IPS DF 6.9 (cell line): ENCODE data around the gene CLIC5.
A peak's percentile ranks its signal among the peaks of the same experiment; 100 is the strongest.

Experiments used
- DNase-seq: peaks from one replicate; pipeline ENCODE4 v3.0.0-alpha.2; 2013; ENCODE audit warnings: low read depth, low spot score
- H3K27ac ChIP-seq: one replicate; pipeline ENCODE4 v1.5.1; 2013; ENCODE audit warnings: low read length, control low read depth
- H3K27me3 ChIP-seq: 2 replicates; pipeline ENCODE4 v1.6.1; 2013; ENCODE audit warnings: mild to moderate bottlenecking, low read length; ENCODE audit not compliant: control insufficient read depth, insufficient read depth
- H3K36me3 ChIP-seq: 2 replicates; pipeline ENCODE4 v1.6.1; 2013; ENCODE audit warnings: low read length; ENCODE audit not compliant: control insufficient read depth, insufficient read depth
- H3K4me1 ChIP-seq: 2 replicates; pipeline ENCODE4 v1.6.1; 2013; ENCODE audit warnings: low read length; ENCODE audit not compliant: control insufficient read depth, insufficient read depth
- H3K4me3 ChIP-seq: 2 replicates; pipeline ENCODE4 v1.5.1; 2013; ENCODE audit warnings: mild to moderate bottlenecking, low read length
- H3K9me3 ChIP-seq: 2 replicates; pipeline ENCODE4 v1.6.1; 2013; ENCODE audit warnings: low read length, inconsistent platforms; ENCODE audit not compliant: control insufficient read depth, insufficient read depth
- whole genome bisulfite sequencing: extraction: QIAGEN DNeasy Blood & Tissue Kit; methylation state at CpG from one replicate; pipeline ENCODE4 v1.1.7; 2013; ENCODE audit warnings: mixed read lengths, missing lambda C conversion rate; ENCODE audit not compliant: insufficient read length, insufficient coverage; 5-methylcytosine and 5-hydroxymethylcytosine counted together

Gene CLIC5

DNA sequence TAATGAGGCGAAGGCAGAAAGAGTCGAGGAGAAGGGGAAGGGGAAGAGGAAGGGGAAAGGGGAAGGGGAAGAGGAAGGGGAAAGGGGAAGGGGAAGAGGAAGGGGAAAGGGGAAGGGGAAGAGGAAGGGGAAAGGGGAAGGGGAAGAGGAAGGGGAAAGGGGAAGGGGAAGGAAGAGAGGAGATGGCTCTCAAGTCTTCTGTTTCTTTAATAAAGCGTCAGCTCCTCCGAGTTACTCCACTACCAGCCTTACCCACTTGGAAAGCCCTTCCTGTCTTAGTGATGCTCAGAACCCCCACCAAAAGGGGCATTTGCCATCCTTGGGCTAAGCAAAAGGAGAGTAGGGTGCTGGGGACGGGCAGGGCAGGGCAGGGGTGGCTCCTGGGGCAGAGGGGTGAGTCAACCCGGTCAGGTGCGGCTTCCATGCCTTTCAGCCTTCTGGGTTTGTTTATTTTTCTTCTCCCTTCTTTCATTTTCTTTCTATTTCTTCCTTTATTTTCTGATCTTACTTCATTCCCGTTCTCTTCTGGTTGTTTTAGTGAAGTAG, 476 bp upstream of the CLIC5 start:
- no peaks in the 10 kb centered on the region for H3K9me3 ChIP-seq
- H3K4me3 ChIP-seq = peak overlapping the region; percentile 28; the same call in 1 of the 2 replicates
- peaks cover 9% of the 10 kb centered on the region; the same call in 1 of the 2 replicates for H3K27me3 ChIP-seq
- H3K4me1 ChIP-seq = peaks cover 4% of the 10 kb centered on the region; the same call in 1 of the 2 replicates
- no peaks in the 10 kb centered on the region for H3K36me3 ChIP-seq
- no peak for DNase-seq
- H3K27ac ChIP-seq = no peak overlapping the region
- WGBS = no CpG with 5 or more reads among the region's 8 CpGs

DNA sequence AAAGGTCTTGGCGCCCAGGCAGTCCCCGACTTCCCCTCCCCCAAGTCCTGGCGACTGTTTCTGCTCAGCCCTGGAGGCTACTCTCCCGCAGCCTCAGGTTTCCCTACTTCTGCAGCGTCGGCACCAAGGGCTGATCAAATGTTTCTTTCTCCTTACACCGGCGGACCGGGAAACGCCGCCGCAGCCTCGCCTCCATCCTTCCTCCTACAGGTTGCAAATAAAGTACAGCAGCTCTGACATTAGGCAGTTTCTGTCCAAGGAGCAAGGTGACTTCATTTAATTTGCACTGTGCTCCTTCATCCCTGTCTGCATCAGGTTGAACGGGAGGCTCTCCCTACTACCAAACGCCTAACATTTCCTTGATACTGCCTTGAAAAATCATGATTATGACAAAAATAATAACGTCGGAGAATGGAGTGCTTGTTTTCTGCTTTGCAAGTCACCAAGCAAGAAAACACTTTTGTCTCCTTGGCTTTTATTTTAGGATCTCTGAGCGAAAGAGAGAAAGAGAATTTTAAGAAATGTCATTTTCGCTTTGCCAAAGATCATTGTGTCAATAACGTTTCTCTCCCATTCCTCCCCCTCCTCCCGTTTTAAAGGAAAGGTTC, 1.0 kb downstream of the CLIC5 start:
- Histone ChIP-seq H3K27me3 (peaks cover 9% of the 10 kb centered on the region; the same call in 1 of the 2 replicates), H3K9me3 (no peaks in the 10 kb centered on the region), H3K4me3 (peak overlapping the region; percentile 28; the same call in 1 of the 2 replicates), H3K27ac (no peak overlapping the region), H3K36me3 (no peaks in the 10 kb centered on the region), H3K4me1 (peaks cover 4% of the 10 kb centered on the region; the same call in 1 of the 2 replicates)
- DNase-seq = no peak
- no CpG with 5 or more reads among the region's 21 CpGs for WGBS

DNA sequence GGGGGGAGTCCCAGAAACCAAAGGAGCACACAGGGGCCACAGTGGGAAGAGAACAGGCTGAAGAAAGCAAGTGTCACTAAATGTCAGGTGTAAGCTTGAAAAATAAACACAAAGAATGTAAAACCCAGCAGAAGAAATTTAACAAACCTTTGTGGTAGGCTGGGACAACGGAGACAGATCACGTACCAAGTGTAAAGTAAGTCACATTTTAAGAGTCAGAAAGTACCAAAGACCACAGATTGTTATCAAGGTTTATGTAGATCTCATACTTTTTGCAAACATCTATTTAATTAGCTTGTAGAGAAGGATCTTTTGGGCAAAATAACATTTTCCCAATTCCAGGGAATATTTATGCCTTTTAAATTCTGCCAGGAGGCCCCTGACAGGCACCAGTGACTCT, 1.6 kb downstream of the CLIC5 start:
- no CpG with 5 or more reads among the region's 2 CpGs for WGBS

DNA sequence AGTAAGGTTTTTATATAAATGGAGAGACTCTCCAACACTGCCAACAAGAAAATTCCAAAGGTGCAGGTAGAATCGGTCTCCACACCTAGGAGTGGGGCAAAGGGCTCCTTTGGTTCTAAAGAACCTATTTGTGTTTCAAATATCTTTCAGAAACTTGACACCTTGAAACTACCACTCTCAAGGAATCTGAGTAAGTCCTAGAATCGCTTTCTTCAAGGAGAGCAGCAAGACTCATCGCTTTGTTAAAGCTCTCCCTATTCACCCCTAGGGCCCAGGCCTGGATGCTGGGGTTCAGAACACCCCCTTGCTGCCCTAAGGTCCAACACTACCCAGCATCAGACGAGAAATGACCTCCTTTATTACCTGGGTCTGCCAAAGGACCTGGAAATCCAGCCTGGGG, 2.0 kb downstream of the CLIC5 start:
- H3K4me3 ChIP-seq = no peak overlapping the region
- H3K27ac ChIP-seq = no peak overlapping the region
- H3K36me3 ChIP-seq = no peaks in the 10 kb centered on the region
- DNase-seq = no peak
- no CpG with 5 or more reads among the region's 4 CpGs for WGBS
- peaks cover 4% of the 10 kb centered on the region; the same call in 1 of the 2 replicates for H3K4me1 ChIP-seq
- H3K9me3 ChIP-seq = no peaks in the 10 kb centered on the region
- peaks cover 9% of the 10 kb centered on the region; the same call in 1 of the 2 replicates for H3K27me3 ChIP-seq

More for the DNA sequence above, 1.6 kb downstream of the CLIC5 start:
- Histone ChIP-seq H3K4me3 (no peak overlapping the region), H3K27me3 (peaks cover 9% of the 10 kb centered on the region; the same call in 1 of the 2 replicates), H3K9me3 (no peaks in the 10 kb centered on the region), H3K4me1 (peaks cover 4% of the 10 kb centered on the region; the same call in 1 of the 2 replicates), H3K27ac (no peak overlapping the region), H3K36me3 (no peaks in the 10 kb centered on the region)
- DNase-seq = no peak

DNA sequence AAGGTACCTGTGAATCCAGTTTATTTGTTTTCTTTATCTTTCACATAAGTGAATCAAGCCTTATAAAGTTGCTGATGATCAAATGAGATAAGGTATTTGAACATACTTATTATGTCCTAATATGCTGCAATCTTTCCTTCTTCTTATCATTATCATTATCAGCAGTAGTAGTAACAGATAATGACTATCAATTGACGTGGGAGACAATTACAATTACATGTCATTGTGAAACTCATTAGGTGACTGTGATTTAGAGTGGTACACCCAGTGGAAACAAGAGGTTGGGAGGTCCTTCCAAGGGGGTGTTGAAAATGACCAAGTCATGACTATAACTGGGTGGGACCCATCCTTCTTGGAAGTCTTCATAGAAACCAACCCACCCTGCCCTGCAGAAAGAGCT, 2.8 kb downstream of the CLIC5 start:
- no peak overlapping the region for H3K4me3 ChIP-seq
- no peaks in the 10 kb centered on the region for H3K36me3 ChIP-seq
- peaks cover 9% of the 10 kb centered on the region; the same call in 1 of the 2 replicates for H3K27me3 ChIP-seq
- no peak overlapping the region for H3K27ac ChIP-seq
- WGBS = no CpG with 5 or more reads among the region's 1 CpG
- H3K4me1 ChIP-seq = peaks cover 4% of the 10 kb centered on the region; the same call in 1 of the 2 replicates
- DNase-seq = no peak
- no peaks in the 10 kb centered on the region for H3K9me3 ChIP-seq

DNA sequence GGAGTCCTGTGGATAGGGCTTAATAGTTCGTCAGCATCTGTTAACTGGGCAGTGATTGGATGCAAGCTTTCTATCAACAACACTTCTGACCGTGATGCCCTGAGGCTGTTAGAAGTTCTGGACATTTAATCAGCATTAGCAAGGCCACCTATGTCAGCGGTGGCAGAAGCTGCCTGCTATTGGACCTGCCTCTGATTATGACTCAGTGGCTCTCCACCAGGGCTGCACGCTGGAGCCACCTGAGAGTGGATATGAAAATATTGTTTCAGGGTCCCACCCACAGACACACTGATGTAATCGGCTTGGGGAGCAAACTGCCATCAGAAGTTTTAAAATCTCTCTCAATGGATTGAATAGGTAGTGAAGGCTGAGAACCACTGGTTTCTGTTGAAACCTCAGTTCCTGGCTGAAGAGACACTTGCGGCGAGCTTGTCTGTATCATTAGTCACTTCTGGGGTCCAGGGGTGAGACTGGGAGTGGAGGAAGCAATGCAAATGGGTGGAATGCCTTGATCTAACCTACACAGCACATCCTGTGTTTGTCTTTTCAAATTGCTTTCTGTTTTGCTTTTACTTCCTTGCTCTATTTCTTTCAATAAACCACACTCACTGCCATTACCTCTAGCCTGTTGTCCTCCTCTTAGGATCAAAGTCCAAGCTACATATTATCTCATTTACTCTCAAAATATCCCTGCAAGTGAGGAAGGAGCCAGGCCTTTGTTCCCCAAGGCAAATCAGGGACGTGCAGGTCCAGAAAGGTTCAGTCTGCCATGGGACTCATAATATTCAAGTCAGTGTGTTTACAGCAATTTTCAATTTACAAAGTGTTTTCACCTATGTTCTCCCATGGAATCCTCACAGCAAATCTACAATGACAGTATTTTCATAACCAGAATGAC, 4.2 kb downstream of the CLIC5 start:
- Histone ChIP-seq H3K36me3 (no peaks in the 10 kb centered on the region), H3K4me1 (peaks cover 4% of the 10 kb centered on the region; the same call in 1 of the 2 replicates), H3K27me3 (peaks cover 6% of the 10 kb centered on the region; the same call in 1 of the 2 replicates), H3K4me3 (no peak overlapping the region), H3K9me3 (no peaks in the 10 kb centered on the region), H3K27ac (no peak overlapping the region)
- WGBS = no CpG with 5 or more reads among the region's 8 CpGs
- DNase-seq = no peak

DNA sequence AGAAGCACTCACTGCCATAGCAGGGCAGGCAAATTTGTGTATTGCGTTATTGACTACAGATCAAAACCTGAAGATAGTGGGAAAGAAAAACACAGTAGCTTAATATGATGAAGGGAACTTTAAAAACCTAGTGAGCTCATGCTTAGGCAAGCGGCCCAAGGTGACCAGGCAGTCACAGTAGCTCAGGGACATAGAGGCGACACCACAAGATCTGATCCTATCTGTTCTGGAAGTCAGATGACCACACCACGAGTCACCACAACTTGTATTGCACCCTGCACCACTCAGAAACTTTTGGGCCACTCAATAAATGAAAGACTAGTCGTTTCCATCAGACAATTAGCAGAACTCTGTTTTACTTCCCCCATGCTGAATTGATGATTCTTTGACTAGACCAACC, 4.9 kb downstream of the CLIC5 start:
- Histone ChIP-seq H3K36me3 (no peaks in the 10 kb centered on the region), H3K9me3 (no peaks in the 10 kb centered on the region), H3K27ac (no peak overlapping the region), H3K27me3 (peaks cover 6% of the 10 kb centered on the region; the same call in 1 of the 2 replicates), H3K4me3 (no peak overlapping the region), H3K4me1 (peaks cover 4% of the 10 kb centered on the region; the same call in 1 of the 2 replicates)
- DNase-seq = no peak
- WGBS = no CpG with 5 or more reads among the region's 5 CpGs

DNA sequence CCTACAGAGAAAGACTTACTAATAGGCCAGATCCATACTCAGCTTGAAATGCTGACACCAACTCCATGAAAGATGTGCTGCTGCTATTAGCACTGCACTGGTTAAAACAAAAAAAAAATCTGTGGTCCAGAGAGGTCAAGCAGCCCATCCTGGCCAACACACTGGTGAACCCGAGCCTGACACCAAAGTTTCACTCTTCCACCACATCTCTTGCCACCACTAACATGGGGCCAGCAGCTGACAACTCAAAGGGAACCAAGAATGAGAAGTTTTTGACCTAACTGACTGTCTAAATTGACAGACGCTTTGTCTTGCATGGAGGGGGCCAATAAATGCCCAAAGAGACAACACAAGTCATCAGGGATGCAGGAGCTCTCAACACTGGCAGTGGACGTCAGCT, 5.4 kb downstream of the CLIC5 start:
- H3K27ac ChIP-seq = no peak overlapping the region
- no peaks in the 10 kb centered on the region for H3K36me3 ChIP-seq
- H3K4me1 ChIP-seq = peaks cover 2% of the 10 kb centered on the region; the same call in 1 of the 2 replicates
- no peak overlapping the region for H3K4me3 ChIP-seq
- no peak for DNase-seq
- H3K27me3 ChIP-seq = peaks cover 4% of the 10 kb centered on the region; the same call in 1 of the 2 replicates
- no peaks in the 10 kb centered on the region for H3K9me3 ChIP-seq
- WGBS = no CpG with 5 or more reads among the region's 3 CpGs

DNA sequence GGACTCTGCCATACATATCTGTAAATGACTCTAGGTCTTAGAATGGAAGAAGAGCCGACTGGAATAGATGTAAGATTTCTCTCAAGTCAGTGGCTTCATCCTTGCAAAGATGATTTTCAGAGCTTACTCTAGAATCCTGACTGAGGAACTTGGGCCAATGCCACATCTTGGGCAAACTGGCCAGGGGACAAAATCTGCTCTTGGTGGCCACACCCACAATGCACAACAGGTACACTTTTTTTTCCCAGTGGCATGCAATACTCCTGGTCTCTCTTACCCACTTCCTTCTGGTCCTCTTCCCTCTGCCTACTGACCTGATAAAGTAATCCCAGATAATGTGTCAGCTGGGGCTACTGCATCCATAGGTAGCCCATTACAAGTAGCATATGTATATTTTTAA, 13.4 kb downstream of the CLIC5 start:
- H3K36me3 ChIP-seq = no peaks in the 10 kb centered on the region
- no peak for DNase-seq
- no peaks in the 10 kb centered on the region for H3K27me3 ChIP-seq
- no peak overlapping the region for H3K4me3 ChIP-seq
- no peak overlapping the region for H3K27ac ChIP-seq
- H3K9me3 ChIP-seq = no peaks in the 10 kb centered on the region
- no CpG with 5 or more reads among the region's 1 CpG for WGBS
- no peaks in the 10 kb centered on the region for H3K4me1 ChIP-seq

DNA sequence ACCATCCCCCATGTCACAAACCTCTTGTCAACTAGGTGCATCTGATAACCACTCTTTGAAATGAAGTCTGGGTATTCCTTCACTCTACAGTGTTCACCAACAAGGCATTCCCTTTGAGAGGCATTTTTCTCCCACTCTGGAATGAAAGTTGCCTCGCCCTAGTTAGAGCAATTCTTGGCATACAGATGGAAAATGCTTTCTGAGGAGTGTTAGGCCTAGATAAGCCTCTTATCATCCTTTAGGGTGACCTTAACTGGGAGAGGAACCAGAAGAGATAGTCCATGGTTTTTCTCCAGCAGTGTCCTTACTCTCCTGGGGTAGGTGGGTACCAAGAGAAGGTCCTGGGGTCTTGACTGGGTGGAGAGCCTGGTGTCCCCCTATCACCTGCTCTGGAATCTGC, 14.8 kb downstream of the CLIC5 start:
- no peaks in the 10 kb centered on the region for H3K9me3 ChIP-seq
- no peaks in the 10 kb centered on the region for H3K27me3 ChIP-seq
- no peak overlapping the region for H3K4me3 ChIP-seq
- no peaks in the 10 kb centered on the region for H3K36me3 ChIP-seq
- no peak for DNase-seq
- no peak overlapping the region for H3K27ac ChIP-seq
- WGBS = no CpG with 5 or more reads among the region's 1 CpG
- H3K4me1 ChIP-seq = no peaks in the 10 kb centered on the region
